C4-2B (cell line): Measurements from ENCODE around the gene PABPC3.

ENCODE experiments used
- H3K27ac ChIP-seq: fragments of 450-650 bp; 2 replicates; pipeline ENCODE4 v1.5.1; 2017
- CTCF ChIP-seq: fragments of 450-650 bp; conservative IDR thresholded peaks from 2 replicates; pipeline ENCODE4 v1.5.1; 2017; ENCODE audit warnings: mild to moderate bottlenecking
- ZFX ChIP-seq: fragments of 450-650 bp; IDR thresholded peaks from 2 replicates; pipeline ENCODE4 v1.6.1; 2017

The PABPC3 gene

GRCh38 chr13:25111585-25111956, 15.6 kb downstream of the PABPC3 start:
- no peak overlapping the region for H3K27ac ChIP-seq

GRCh38 chr13:25112695-25113255, 16.8 kb downstream of the PABPC3 start:
- H3K27ac ChIP-seq, result no peak overlapping the region
- TF ChIP-seq ZFX (no peak), CTCF (no peak)

More at GRCh38 chr13:25111585-25111956, 15.6 kb downstream of the PABPC3 start:
- TF ChIP-seq CTCF, result no peak
- no peak for TF ChIP-seq ZFX

- no peak overlapping the region; the same call in 1 of the 2 replicates for H3K27ac ChIP-seq
- peak; percentile 100 for TF ChIP-seq CTCF
- TF ChIP-seq ZFX, result no peak
Observed at GRCh38 chr13:25114220-25114619, 18.3 kb downstream of the PABPC3 start.

- H3K27ac ChIP-seq, result no peak overlapping the region
- TF ChIP-seq ZFX, result no peak
- no peak; the same call in 1 of the 2 replicates for TF ChIP-seq CTCF
Observed at GRCh38 chr13:25116044-25116443, 20.1 kb downstream of the PABPC3 start.

- peak overlapping the region; percentile 62 for H3K27ac ChIP-seq
- TF ChIP-seq ZFX, result no peak
- TF ChIP-seq CTCF, result no peak
Observed at GRCh38 chr13:25117312-25117711, 21.4 kb downstream of the PABPC3 start.

GRCh38 chr13:25118378-25118905, 22.5 kb downstream of the PABPC3 start:
- TF ChIP-seq CTCF (no peak), ZFX (no peak)

GRCh38 chr13:25130944-25131343, 35.0 kb downstream of the PABPC3 start:
- H3K27ac ChIP-seq, result no peak overlapping the region
- TF ChIP-seq CTCF (no peak), ZFX (no peak)

More at GRCh38 chr13:25118378-25118905, 22.5 kb downstream of the PABPC3 start:
- no peak overlapping the region for H3K27ac ChIP-seq
